ENCODE results near the gene RUBCN.
"Not testable (repeated sequence)": the region's sequence is repeated elsewhere in the genome, so short reads cannot be mapped to it uniquely, and the experiment has no call there.

RUBCN gene

DNA sequence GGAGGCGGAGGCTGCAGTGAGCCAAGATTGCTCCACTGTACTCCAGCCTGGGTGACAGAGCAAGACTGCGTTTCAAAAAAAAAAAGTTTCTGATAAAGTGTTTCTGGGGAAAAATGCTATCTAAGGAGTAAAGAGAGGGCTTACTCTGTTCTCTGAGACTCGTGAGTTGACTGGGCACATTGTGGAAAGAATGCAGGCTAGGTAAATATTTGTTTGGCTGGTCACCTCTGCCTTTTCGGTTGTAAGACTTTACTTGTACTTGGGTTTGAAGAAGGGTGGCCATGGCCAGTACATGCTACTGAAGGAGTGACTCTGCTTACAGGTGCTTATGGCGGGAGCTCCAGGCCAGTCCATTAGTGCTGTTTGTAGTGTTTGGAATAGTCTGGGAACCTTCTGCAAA lies 68.7 kb downstream of the RUBCN start:
- no peak overlapping the region for H3K27ac Mint-ChIP-seq
- no peaks in the 10 kb centered on the region for H3K9me3 Mint-ChIP-seq
- H3K36me3 Mint-ChIP-seq (ENCODE audit: insufficient read depth) = peaks cover 3% of the 10 kb centered on the region
- H3K27me3 Mint-ChIP-seq = no peaks in the 10 kb centered on the region
- no peak for ATAC-seq (replicated peaks)
- DNase-seq = no peak
- no peaks in the 10 kb centered on the region for H3K4me1 Mint-ChIP-seq (ENCODE audit: low read depth in 2 of 2)
- no peak overlapping the region for H3K4me3 Mint-ChIP-seq

DNA sequence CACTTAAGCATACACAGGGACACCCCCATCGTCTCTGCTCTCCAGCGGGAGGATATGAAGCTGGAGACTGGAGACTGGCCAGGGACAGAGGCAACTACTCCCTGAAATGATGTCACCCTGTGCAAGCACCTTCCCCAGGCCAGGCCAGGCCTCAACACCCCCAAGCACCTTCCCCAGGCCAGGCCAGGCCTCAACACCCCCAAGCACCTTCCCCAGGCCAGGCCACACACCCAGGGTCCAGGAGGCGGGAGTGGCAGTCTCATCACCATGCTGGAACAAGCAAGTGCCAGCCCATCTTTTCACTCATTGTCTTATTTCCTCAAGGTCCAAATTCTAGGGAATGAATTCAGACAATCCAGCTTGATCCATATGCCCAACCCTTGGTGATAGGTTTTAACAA lies 69.4 kb downstream of the RUBCN start:
- H3K4me3 Mint-ChIP-seq; H3K27me3 Mint-ChIP-seq; ATAC-seq (replicated peaks); H3K36me3 Mint-ChIP-seq (ENCODE audit: insufficient read depth); H3K4me1 Mint-ChIP-seq (ENCODE audit: low read depth in 2 of 2); H3K9me3 Mint-ChIP-seq; H3K27ac Mint-ChIP-seq; DNase-seq: not testable (repeated sequence)

DNA sequence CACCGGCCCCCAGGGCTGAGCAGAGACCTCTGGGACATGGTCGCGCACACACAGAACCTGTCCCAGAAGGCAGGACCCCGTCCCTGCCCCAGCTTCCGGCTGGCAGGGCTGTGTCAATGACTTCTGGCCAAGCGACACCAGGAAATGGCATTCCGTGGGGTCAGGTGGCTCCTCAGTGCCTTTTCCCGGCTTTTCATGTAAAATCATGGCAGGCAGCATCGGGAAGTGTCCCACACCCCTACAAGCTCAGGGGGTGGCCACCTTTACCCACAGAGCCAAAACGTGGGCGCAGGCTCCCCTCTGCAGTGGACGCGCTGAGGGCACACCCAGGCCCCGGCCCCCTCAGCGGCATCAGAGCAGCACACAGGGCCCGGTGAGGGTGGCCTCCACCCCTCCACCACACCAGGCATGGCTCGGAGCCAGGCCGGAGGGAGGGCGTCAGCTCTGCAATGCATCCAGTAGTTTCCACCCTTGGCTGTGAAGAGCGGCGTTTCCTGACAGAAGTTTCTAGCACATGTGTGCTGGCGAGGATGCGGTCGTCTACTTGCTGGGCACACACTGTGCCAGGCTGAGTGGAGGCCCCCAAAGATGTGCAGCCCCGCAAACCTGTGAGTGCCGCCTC lies 70.4 kb downstream of the RUBCN start:
- H3K9me3 Mint-ChIP-seq = not testable (repeated sequence)

DNA sequence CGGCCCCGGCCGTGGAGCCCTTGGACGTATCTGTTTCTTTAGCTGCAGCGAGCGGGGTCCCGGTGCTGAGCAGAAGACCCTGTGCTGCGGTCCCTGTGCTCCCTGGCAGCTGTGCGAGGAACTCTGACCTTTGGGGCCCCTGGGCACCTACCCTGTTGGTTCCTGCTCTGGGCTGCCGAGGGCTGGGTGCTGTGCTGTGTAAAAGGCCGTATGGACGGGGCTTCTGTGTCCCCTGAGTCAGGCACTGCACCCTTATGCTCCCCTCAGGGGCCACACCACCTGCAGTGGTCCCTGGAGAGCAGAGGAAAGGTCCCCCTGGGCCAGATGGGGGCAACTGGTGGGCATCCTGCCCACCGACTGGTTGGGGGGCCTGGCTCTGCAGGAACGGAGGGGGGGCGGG lies 71.2 kb downstream of the RUBCN start:
- H3K9me3 Mint-ChIP-seq; H3K36me3 Mint-ChIP-seq (ENCODE audit: insufficient read depth); H3K4me3 Mint-ChIP-seq; H3K27ac Mint-ChIP-seq; H3K4me1 Mint-ChIP-seq (ENCODE audit: low read depth in 2 of 2); H3K27me3 Mint-ChIP-seq; ATAC-seq (replicated peaks); DNase-seq: not testable (repeated sequence)

More for the DNA sequence above, 70.4 kb downstream of the RUBCN start:
- not testable (repeated sequence) for H3K4me1 Mint-ChIP-seq (ENCODE audit: low read depth in 2 of 2); H3K4me3 Mint-ChIP-seq; H3K27ac Mint-ChIP-seq; DNase-seq; H3K27me3 Mint-ChIP-seq; ATAC-seq (replicated peaks); H3K36me3 Mint-ChIP-seq (ENCODE audit: insufficient read depth)

DNA sequence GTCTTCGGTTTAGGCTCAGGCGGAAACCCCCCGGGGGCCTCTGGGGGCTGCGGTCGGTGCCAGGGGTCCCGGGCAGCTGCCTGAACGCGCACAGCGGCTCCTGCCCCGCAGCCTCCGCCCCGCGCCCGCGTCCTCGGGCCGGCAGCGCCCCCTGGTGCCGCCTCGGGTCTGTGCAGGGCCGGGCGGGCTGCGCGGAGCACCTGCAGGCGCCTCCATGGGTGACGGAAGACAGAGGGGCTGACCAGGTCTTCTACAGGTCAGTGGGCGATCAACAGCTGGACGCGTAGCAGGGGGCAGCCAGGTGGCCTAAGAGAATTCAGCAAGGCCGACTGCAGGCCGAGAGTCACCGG lies 71.6 kb downstream of the RUBCN start:
- H3K27me3 Mint-ChIP-seq; H3K9me3 Mint-ChIP-seq; DNase-seq; H3K36me3 Mint-ChIP-seq (ENCODE audit: insufficient read depth); H3K27ac Mint-ChIP-seq; H3K4me3 Mint-ChIP-seq; H3K4me1 Mint-ChIP-seq (ENCODE audit: low read depth in 2 of 2): not testable (repeated sequence)
- peak; percentile 93 for ATAC-seq (replicated peaks)

DNA sequence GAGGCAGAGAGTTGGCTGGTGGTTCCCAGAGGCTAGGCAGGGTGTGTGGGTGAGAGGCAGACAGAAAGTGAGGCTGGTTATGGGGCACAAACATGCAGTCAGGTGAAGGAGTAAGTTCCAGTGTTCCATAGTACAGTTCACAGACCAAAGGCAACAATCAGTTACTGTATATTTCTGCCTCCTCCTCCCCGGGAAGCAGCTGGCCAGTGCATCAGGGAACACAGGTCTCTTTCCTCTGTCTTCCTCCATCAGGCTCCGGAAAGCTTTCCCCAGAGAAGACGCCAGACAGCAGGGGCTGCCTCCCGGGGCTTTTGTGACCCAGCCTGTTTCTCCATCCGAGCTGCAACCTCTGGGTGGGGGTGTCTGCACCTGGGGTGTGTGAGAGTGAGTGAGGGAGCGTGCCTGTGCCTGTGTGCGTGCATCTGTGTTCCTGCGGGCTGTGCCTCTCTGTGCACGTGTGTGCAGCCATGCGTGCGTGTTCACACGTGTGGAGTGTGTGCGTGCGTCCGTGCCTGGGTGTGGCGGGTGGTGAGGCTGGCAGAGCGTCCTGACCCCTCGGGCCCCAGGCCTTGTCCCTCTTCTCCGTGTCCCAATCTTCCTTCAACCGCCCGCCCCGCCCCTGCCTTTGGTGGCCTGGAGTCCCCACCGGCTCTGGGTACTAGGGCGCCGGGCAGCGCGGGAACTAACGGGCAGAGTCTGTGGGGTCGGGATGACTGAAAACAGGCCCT lies 72.1 kb downstream of the RUBCN start:
- not testable (repeated sequence) for H3K4me1 Mint-ChIP-seq (ENCODE audit: low read depth in 2 of 2); H3K27ac Mint-ChIP-seq; H3K27me3 Mint-ChIP-seq; H3K9me3 Mint-ChIP-seq; H3K36me3 Mint-ChIP-seq (ENCODE audit: insufficient read depth)
- DNase-seq (peak; percentile 8 to 39 (median 10)), ATAC-seq (replicated peaks) (peak; percentile 76)
- peak overlapping the region in 1 of 2 donors; percentile 50 for H3K4me3 Mint-ChIP-seq

DNA sequence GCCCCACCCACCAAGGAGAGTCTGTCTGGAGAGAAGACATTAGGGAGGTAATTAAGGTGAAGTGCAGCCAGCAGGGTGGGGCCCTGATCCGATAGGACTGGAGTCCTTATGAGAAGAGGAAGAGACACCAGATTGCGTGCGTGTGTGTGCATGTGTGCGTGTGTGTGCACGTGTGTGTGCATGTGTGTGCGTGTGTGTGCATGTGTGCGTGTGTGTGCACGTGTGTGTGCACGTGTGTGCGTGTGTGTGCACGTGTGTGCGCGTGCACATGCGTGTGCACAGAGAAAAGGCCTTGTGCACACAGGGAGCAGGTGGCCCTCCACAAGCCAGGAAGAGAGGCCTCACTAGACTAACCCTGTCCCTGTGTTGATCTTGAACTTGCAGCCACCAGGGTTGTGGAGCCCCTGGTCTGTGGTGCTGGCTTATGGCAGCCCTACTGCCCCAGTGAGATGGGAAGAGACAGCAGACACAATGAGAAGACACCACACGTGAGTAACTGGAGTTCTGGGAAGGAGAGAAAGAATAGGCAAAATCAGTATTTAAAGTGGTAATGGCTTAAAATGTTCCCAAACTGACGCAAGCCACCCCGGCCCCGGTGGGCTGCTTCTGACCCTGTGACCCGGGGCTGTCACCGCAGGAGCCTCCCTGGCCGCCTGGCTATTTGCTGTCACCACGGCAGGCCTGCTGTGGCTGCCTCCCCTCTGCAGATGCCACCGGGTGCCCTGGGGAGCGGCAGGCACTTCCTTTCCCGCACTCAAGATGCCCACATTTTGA lies 73.2 kb downstream of the RUBCN start:
- not testable (repeated sequence) for H3K4me3 Mint-ChIP-seq; ATAC-seq (replicated peaks); H3K36me3 Mint-ChIP-seq (ENCODE audit: insufficient read depth); H3K4me1 Mint-ChIP-seq (ENCODE audit: low read depth in 2 of 2); DNase-seq; H3K27me3 Mint-ChIP-seq; H3K9me3 Mint-ChIP-seq; H3K27ac Mint-ChIP-seq

DNA sequence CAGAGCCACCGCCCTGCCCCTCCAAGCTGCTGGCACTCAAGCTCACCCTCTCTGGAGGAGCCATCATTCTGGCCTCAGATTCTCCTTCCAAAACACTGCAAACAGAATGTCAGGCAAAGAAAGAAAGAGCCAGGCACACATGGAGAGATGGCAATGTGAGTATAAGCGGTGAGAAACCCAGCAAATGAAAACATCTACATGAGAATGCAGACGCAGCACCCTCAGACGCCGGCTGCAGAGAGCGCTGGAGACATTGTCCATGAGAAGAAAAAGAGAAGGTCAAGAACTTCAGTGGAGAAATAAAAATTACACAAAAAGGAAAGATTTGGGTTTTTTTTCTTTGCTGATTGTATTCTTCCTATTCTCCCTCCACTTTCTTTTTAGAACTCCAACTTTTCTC lies 74.4 kb downstream of the RUBCN start:
- not testable (repeated sequence) for ATAC-seq (replicated peaks); H3K9me3 Mint-ChIP-seq; H3K4me1 Mint-ChIP-seq (ENCODE audit: low read depth in 2 of 2); H3K4me3 Mint-ChIP-seq; DNase-seq; H3K36me3 Mint-ChIP-seq (ENCODE audit: insufficient read depth); H3K27ac Mint-ChIP-seq; H3K27me3 Mint-ChIP-seq

DNA sequence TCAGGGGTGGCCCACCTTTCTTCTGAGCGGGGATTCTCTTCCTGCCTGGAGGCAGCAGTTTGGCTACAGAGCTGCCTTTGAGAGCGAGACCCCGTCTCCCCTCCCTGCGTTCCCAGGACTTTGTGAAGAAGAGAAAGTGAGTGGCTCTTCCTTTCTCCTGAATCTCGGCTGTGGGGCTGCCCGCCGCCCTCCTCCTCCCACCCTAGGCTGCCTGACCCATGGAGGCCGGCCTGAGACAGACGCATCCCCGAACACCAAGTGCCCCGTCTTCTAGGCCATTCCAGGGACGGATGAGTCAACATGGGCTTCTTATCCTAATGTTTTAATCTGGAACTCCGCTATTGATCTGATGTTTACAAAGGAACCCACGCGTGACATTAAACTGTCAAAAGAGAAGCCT lies 74.8 kb downstream of the RUBCN start:
- H3K36me3 Mint-ChIP-seq (ENCODE audit: insufficient read depth); H3K4me1 Mint-ChIP-seq (ENCODE audit: low read depth in 2 of 2); H3K4me3 Mint-ChIP-seq; DNase-seq; H3K27ac Mint-ChIP-seq; H3K27me3 Mint-ChIP-seq; ATAC-seq (replicated peaks); H3K9me3 Mint-ChIP-seq: not testable (repeated sequence)

DNA sequence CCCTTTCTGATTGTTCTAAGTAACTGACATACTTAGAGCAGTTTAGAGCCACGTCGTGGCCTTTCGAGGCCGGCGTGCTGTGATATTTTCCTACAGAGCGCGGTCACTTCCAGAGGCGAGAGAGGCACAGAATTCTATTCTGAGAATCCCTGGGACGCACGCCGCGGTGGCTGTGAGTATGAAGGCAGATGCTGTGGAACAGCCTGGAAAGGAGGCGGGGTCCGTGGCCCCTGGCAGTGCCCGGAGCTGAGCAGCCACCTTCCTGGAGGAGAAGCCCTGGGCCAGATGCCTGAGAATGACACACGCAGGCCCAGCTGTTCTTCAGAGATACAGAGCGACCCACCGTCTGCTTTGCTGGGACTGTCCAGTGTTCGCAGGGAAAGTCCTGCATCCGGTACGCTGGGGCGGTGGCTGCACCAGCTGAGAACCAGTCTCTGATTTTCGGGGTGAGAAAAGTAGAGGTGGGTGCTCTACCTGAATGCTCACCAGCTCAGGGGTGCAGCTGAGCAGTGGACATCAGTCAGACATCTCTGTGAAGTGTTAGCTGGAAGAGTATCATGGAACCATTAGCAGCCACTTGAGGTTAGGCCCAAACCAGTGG lies 75.4 kb downstream of the RUBCN start:
- not testable (repeated sequence) for ATAC-seq (replicated peaks); H3K27me3 Mint-ChIP-seq; H3K27ac Mint-ChIP-seq; H3K9me3 Mint-ChIP-seq; DNase-seq; H3K4me3 Mint-ChIP-seq; H3K4me1 Mint-ChIP-seq (ENCODE audit: low read depth in 2 of 2); H3K36me3 Mint-ChIP-seq (ENCODE audit: insufficient read depth)

DNA sequence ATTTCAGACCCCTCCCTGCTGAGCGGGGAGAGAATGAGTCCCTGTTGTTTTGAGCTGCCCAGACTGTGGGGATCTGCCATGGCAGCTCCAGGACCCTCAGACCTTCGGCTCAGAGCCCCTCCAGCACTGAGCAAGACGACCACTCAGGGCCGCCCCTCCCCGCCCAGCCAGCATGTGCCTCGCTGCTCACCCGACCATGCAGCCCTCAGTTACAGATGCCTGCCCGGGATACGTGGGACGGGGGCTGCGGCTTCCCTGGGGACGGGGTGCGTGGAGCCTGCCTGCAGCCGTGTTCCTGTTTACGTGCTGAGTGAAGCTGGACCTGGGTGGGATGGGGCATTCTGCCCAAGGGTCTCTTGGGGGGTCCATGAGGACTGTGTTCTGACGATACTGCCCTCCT lies 77.0 kb downstream of the RUBCN start:
- not testable (repeated sequence) for H3K27me3 Mint-ChIP-seq; H3K27ac Mint-ChIP-seq; H3K9me3 Mint-ChIP-seq; DNase-seq; H3K4me1 Mint-ChIP-seq (ENCODE audit: low read depth in 2 of 2); H3K4me3 Mint-ChIP-seq; ATAC-seq (replicated peaks); H3K36me3 Mint-ChIP-seq (ENCODE audit: insufficient read depth)

DNA sequence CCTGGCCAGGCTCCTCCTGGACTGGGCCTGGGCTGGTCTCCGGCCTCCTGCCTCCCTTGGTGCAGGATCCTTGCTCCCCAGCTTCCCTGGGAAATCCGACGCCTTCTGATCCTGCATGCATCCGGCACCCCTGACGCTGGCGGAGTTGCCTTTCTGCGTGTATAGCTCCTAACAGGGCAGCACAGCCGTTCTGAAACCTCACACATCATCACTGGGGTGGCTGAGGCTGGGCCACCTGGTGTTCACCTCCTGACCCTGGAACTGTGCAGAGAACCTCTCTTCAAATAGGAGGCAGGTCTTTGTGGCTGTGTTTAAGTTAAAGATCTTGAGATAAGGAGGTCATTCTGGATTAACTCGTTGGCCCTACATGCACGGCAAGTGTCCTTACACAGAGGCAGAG lies 77.6 kb downstream of the RUBCN start:
- H3K27me3 Mint-ChIP-seq; H3K36me3 Mint-ChIP-seq (ENCODE audit: insufficient read depth); ATAC-seq (replicated peaks); DNase-seq; H3K9me3 Mint-ChIP-seq; H3K4me3 Mint-ChIP-seq; H3K4me1 Mint-ChIP-seq (ENCODE audit: low read depth in 2 of 2); H3K27ac Mint-ChIP-seq: not testable (repeated sequence)

DNA sequence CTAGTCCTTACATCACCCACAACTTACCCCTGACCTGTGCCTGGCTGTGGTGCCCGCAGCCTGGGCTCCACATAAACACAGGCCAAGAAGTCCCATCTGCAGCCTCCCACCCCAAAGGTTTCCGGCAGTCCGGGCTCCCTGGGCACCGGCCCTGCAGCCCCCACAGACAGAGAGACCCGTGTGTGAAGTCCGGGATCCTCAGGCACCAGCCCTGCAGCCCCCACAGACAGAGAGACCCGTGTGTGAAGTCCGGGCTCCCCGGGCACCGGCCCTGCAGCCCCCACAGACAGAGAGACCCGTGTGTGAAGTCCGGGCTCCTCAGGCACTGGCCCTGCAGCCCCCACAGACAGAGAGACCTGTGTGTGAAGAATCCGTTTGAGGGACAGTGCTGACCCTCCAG lies 78.0 kb downstream of the RUBCN start:
- not testable (repeated sequence) for H3K27ac Mint-ChIP-seq; H3K4me3 Mint-ChIP-seq; H3K36me3 Mint-ChIP-seq (ENCODE audit: insufficient read depth); H3K9me3 Mint-ChIP-seq; ATAC-seq (replicated peaks); H3K4me1 Mint-ChIP-seq (ENCODE audit: low read depth in 2 of 2); DNase-seq; H3K27me3 Mint-ChIP-seq

Data from effector memory CD8-positive, alpha-beta T cell (primary cell).